Esophagus squamous epithelium (tissue), 5 donors: ENCODE measurements around the gene SPDYE3. TPM values are rescaled to one million over a fixed set of nuclear protein-coding genes. Genes with fewer than 3 reads are reported as not detected.

Experiments
- DNase-seq: peaks from one replicate; lab custom pipeline; 2025; lab: John Stamatoyannopoulos, UW
- H3K27ac ChIP-seq, 4 donors: fragments of 200-600 bp; sonication (generic); one replicate each; pipeline ENCODE4 v1.5.1; 2016 to 2019; ENCODE audit warnings: mild to moderate bottlenecking in 1 of 4
- H3K27me3 ChIP-seq, 4 donors: fragments of 200-600 bp; sonication (generic); 1 replicate in 3 of 4; 2 replicates in 1 of 4; pipeline versions ENCODE4 v1.5.1 to v1.6.0; 2017 to 2021; ENCODE audit warnings: antibody characterized with exemption in 1 of 4
- H3K36me3 ChIP-seq, 3 donors: fragments of 200-600 bp; sonication (generic); one replicate each; pipeline ENCODE4 v1.5.1; 2016 to 2019
- H3K4me1 ChIP-seq, 3 donors: fragments of 200-600 bp; sonication (generic); one replicate each; pipeline ENCODE4 v1.5.1; 2017 to 2019
- H3K4me3 ChIP-seq, 4 donors: fragments of 200-600 bp; sonication (generic); 1 replicate in 3 of 4; 2 replicates in 1 of 4; pipeline ENCODE4 v1.5.1; 2016 to 2019; ENCODE audit warnings: mild to moderate bottlenecking in 2 of 4, moderate library complexity in 1 of 4
- H3K9me3 ChIP-seq, 3 donors: fragments of 200-600 bp; sonication (generic); one replicate each; pipeline ENCODE4 v1.5.1; 2016 to 2019
- CTCF ChIP-seq, 6 experiments: fragments of 450-650 bp in 4 of 6; fragments of 200-600 bp in 2 of 6; sonication (generic) in 2 of 6; IDR thresholded peaks; one replicate each; pipeline ENCODE4 v1.5.1; 2016 to 2019; ENCODE audit warnings: antibody characterized with exemption in 6 of 6, mild to moderate bottlenecking in 4 of 6, moderate library complexity in 4 of 6
- POLR2A ChIP-seq, 4 donors: fragments of 450-650 bp; IDR thresholded peaks; one replicate each; pipeline ENCODE4 v1.6.1; 2017; ENCODE audit warnings: antibody characterized with exemption in 4 of 4, mild to moderate bottlenecking in 4 of 4, moderate library complexity in 3 of 4
- WGBS, 2 donors: methylation state at CpG; one replicate each; pipeline ENCODE4 v1.1.5; 2018; 5-methylcytosine and 5-hydroxymethylcytosine counted together
- intact Hi-C: fragments of 100-400 bp; cut with DNase I; formaldehyde crosslinking; loops from one replicate; pipeline ENCODE4 v1.15.0; 2022
- small RNA-seq, 4 donors: library from RNA; depleted of rRNA; stranded (forward); fragments of <200 nt; gene quantifications; one replicate each; pipeline ENCODE3, GENCODE V24; 2016
- total RNA-seq, 4 donors: library from RNA; depleted of rRNA; stranded (reverse); fragments of >200 nt; gene quantifications; one replicate each; pipeline ENCODE4 v1.1.0, GENCODE V29; 2016
- donor health status: DM: yes; HTN: yes; CAD: no.

SPDYE3 gene
- total RNA-seq, 4 donors from 2014 or later: not detected

- H3K4me1 ChIP-seq: peaks cover 0 to 23% (median 0%) of the 10 kb centered on the region in 3 donors
- DNase-seq: no peak
- WGBS, 2 donors: 13 to 83% methylated on average over 2 to 5 of the region's 6 CpGs
These were observed 61.6 kb downstream of the SPDYE3 start for GRCh38 chr7:100369105-100369504.

DNA sequence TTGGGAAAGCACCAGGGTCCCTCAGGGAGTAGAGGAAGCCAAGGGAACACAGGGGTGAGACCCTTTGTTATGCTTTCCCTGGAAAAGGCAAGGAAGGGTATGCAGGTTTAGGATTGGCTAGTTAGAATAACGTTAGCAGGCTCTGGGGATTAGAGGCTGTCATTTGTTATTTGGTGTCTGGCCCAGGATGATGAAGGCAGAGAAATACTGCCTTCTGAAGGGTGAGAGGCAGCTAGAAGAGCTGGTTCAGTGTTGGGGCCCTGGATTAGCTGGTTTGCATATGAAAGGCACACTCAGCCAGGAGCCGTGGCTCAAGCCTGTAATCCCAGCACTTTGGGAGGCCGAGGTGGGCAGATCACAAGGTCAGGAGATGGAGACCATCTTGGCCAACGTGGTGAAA is 62.8 kb downstream of the SPDYE3 start:
- intact Hi-C loops: no loop called here
- TF ChIP-seq CTCF (IDR thresholded peaks at IDR 0.05) (no peak), POLR2A (IDR thresholded peaks at IDR 0.05) (no peak)
- H3K36me3 ChIP-seq: peaks cover 0 to 20% (median 0%) of the 10 kb centered on the region in 3 donors
- peaks cover 0 to 23% (median 0%) of the 10 kb centered on the region in 3 donors for H3K4me1 ChIP-seq
- DNase-seq: no peak
- H3K9me3 ChIP-seq: no peaks in the 10 kb centered on the region
- no peaks in the 10 kb centered on the region for H3K27me3 ChIP-seq
- peak overlapping the region in 2 of 4 donors; percentile 54 to 80 for H3K27ac ChIP-seq
- H3K4me3 ChIP-seq: no peak overlapping the region
- 25 to 43% methylated on average over 3 to 4 of the region's 4 CpGs for WGBS, 2 donors

More at GRCh38 chr7:100369105-100369504, 61.6 kb downstream of the SPDYE3 start:
- Histone ChIP-seq H3K9me3 (no peaks in the 10 kb centered on the region), H3K4me3 (no peak overlapping the region), H3K36me3 (peaks cover 0 to 25% (median 0%) of the 10 kb centered on the region in 3 donors), H3K27me3 (no peaks in the 10 kb centered on the region), H3K27ac (peak overlapping the region; percentile 9 to 80 (median 40))
- intact Hi-C loops: no loop called here
- TF ChIP-seq CTCF (IDR thresholded peaks at IDR 0.05): no peak
- TF ChIP-seq POLR2A (IDR thresholded peaks at IDR 0.05): peak in 1 of 4 donors; percentile 48

- TF ChIP-seq CTCF (IDR thresholded peaks at IDR 0.05): no peak
- no peak for TF ChIP-seq POLR2A (IDR thresholded peaks at IDR 0.05)
- WGBS, 2 donors: 80 to 93% methylated on average over 6 of the region's 6 CpGs
- no peaks in the 10 kb centered on the region for H3K27me3 ChIP-seq
- intact Hi-C loops: no loop called here
- H3K27ac ChIP-seq: no peak overlapping the region
- no peak for DNase-seq
- no peak overlapping the region for H3K4me3 ChIP-seq
- peaks cover 0 to 16% (median 0%) of the 10 kb centered on the region in 3 donors for H3K36me3 ChIP-seq
- H3K4me1 ChIP-seq: peaks cover 0 to 23% (median 0%) of the 10 kb centered on the region in 3 donors
- no peaks in the 10 kb centered on the region for H3K9me3 ChIP-seq
These were observed 63.2 kb downstream of the SPDYE3 start for GRCh38 chr7:100370746-100371145.

- intact Hi-C loops: no loop called here
- H3K36me3 ChIP-seq: peaks cover 0 to 14% (median 0%) of the 10 kb centered on the region in 3 donors
- H3K27ac ChIP-seq: peak overlapping the region in 2 of 4 donors; percentile 6 to 16
- no peak for DNase-seq
- peaks cover 0 to 15% (median 0%) of the 10 kb centered on the region in 3 donors for H3K4me1 ChIP-seq
- TF ChIP-seq POLR2A (IDR thresholded peaks at IDR 0.05): no peak
- no peak for TF ChIP-seq CTCF (IDR thresholded peaks at IDR 0.05)
- H3K4me3 ChIP-seq: no peak overlapping the region
- WGBS, 2 donors: 31 to 67% methylated on average over 3 of the region's 7 CpGs
- no peaks in the 10 kb centered on the region for H3K9me3 ChIP-seq
- H3K27me3 ChIP-seq: no peaks in the 10 kb centered on the region
These were observed 64.2 kb downstream of the SPDYE3 start for GRCh38 chr7:100371561-100372171.

Small RNAs within 50 kb of the gene (small RNA-seq; reads per million reads assigned to genes)
- 0 reads per million in 4 donors for gene RF00019

Other genes with a start within 250 kb of the SPDYE3 start
- 10 to 100 TPM; 10.5 to 22.3 (median 12.2) TPM for gene ZNF3, start 226.0 kb upstream of the SPDYE3 start, total RNA-seq
- 10 to 100 TPM; 50.6 to 68.0 (median 62.2) TPM for gene COPS6, start 218.7 kb upstream of the SPDYE3 start, total RNA-seq
- 10 to 100 TPM; 31.8 to 67.3 (median 63.1) TPM for gene MCM7, start 206.3 kb upstream of the SPDYE3 start, total RNA-seq
- gene AP4M1, start 206.1 kb upstream of the SPDYE3 start, total RNA-seq: 10 to 100 TPM in 2 of 4 donors, 1 to 10 TPM in 2; 8.1 to 26.1 (median 9.9) TPM
- gene TAF6, start 188.3 kb upstream of the SPDYE3 start, total RNA-seq: 10 to 100 TPM; 24.4 to 40.6 (median 30.5) TPM
- gene CNPY4, start 188.1 kb upstream of the SPDYE3 start, total RNA-seq: 1 to 10 TPM in 3 of 4 donors, under 1 TPM in 1; 0.87 to 5.3 (median 3.1) TPM
- 1 to 10 TPM; 2.1 to 6.7 (median 2.9) TPM for gene MBLAC1, start 180.7 kb upstream of the SPDYE3 start, total RNA-seq
- gene LAMTOR4, start 158.8 kb upstream of the SPDYE3 start, total RNA-seq: 100 to 1,000 TPM in 1 of 4 donors, 10 to 100 TPM in 3; 71.8 to 138 (median 86.7) TPM
- gene TRAPPC14, start 149.0 kb upstream of the SPDYE3 start, total RNA-seq: 10 to 100 TPM in 3 of 4 donors, 1 to 10 TPM in 1; 9.3 to 20.2 (median 13.1) TPM
- 1 to 10 TPM; 2.5 to 7.5 (median 5.3) TPM for gene GAL3ST4, start 139.1 kb upstream of the SPDYE3 start, total RNA-seq
- 1 to 10 TPM in 1 of 4 donors, under 1 TPM in 2, not detected in 1; 0.57 to 1.4 (median 0.83) TPM for gene GPC2, start 130.3 kb upstream of the SPDYE3 start, total RNA-seq
- gene STAG3, start 129.8 kb upstream of the SPDYE3 start, total RNA-seq: under 1 TPM in 2 of 4 donors, not detected in 2; 0.40 to 0.95 TPM
- under 1 TPM; 0.26 to 0.99 (median 0.67) TPM for gene PVRIG, start 87.8 kb upstream of the SPDYE3 start, total RNA-seq
- gene PILRB, start 50.4 kb downstream of the SPDYE3 start, total RNA-seq: 10 to 100 TPM; 11.1 to 38.1 (median 25.7) TPM
- gene PILRA, start 65.8 kb downstream of the SPDYE3 start, total RNA-seq: 1 to 10 TPM in 2 of 4 donors, under 1 TPM in 2; 0.61 to 5.0 (median 1.1) TPM
- 1 to 10 TPM in 2 of 4 donors, under 1 TPM in 2; 0.83 to 4.2 (median 1.5) TPM for gene ZCWPW1, start 121.0 kb downstream of the SPDYE3 start, total RNA-seq
- gene MEPCE, start 122.1 kb downstream of the SPDYE3 start, total RNA-seq: 10 to 100 TPM; 18.0 to 27.7 (median 23.4) TPM
- gene PPP1R35, start 128.8 kb downstream of the SPDYE3 start, total RNA-seq: 10 to 100 TPM; 18.4 to 28.2 (median 26.4) TPM
- gene SPACDR, start 156.6 kb downstream of the SPDYE3 start, total RNA-seq: not detected
- 10 to 100 TPM; 29.2 to 65.0 (median 33.7) TPM for gene TSC22D4, start 171.5 kb downstream of the SPDYE3 start, total RNA-seq
- 1 to 10 TPM in 1 of 4 donors, under 1 TPM in 2, not detected in 1; 0.31 to 1.1 (median 0.57) TPM for gene NYAP1, start 176.2 kb downstream of the SPDYE3 start, total RNA-seq
- 10 to 100 TPM; 14.5 to 49.2 (median 26.6) TPM for gene AGFG2, start 231.5 kb downstream of the SPDYE3 start, total RNA-seq